Lung (tissue), 12 donors: ENCODE measurements around the gene KLHL9. TPM values are rescaled to one million over a fixed set of nuclear protein-coding genes. Genes with fewer than 3 reads are reported as not detected.

Source experiments
- ATAC-seq: fragments of 200-7000 bp; cut with Tn5 transposase; one replicate; pipeline ENCODE4 v1.9.1; 2020; ENCODE audit warnings: moderate number of reproducible peaks; ENCODE audit not compliant: insufficient read depth, low FRiP score
- DNase-seq, 3 donors: peaks; one replicate each; pipeline ENCODE4 v3.0.0-alpha.2; 2013 to 2017
- H3K27ac ChIP-seq, 2 donors: one replicate each; pipeline ENCODE4 v1.5.1; 2013; ENCODE audit warnings: mild to moderate bottlenecking in 2 of 2, moderate library complexity in 2 of 2, control low read depth in 1 of 2, inconsistent platforms in 1 of 2, low read depth in 1 of 2, low read length in 1 of 2
- H3K27me3 ChIP-seq, 3 donors: one replicate each; pipeline ENCODE4 v1.5.1; 2013; ENCODE audit warnings: low read length in 2 of 3; ENCODE audit not compliant: control insufficient read depth in 3 of 3, insufficient read depth in 3 of 3
- H3K36me3 ChIP-seq, 4 donors: one replicate each; pipeline ENCODE4 v1.5.1; 2013; ENCODE audit warnings: low read length in 4 of 4, mild to moderate bottlenecking in 1 of 4, moderate library complexity in 1 of 4; ENCODE audit not compliant: control insufficient read depth in 4 of 4, insufficient read depth in 4 of 4
- H3K4me1 ChIP-seq, 5 donors: one replicate each; pipeline ENCODE4 v1.5.1; 2013; ENCODE audit warnings: low read length in 5 of 5, mild to moderate bottlenecking in 2 of 5, moderate library complexity in 1 of 5; ENCODE audit not compliant: control insufficient read depth in 5 of 5, insufficient read depth in 5 of 5
- H3K4me3 ChIP-seq: one replicate; pipeline ENCODE4 v1.5.1; 2013; ENCODE audit warnings: mild to moderate bottlenecking, control low read depth, moderate library complexity
- H3K9ac ChIP-seq, 2 donors: one replicate each; pipeline ENCODE4 v1.5.1; 2013; ENCODE audit warnings: low read length in 2 of 2, control low read depth in 1 of 2; ENCODE audit not compliant: insufficient read depth in 1 of 2
- H3K9me3 ChIP-seq, 4 donors: one replicate each; pipeline ENCODE4 v1.5.1; 2013; ENCODE audit warnings: low read length in 3 of 4, mild to moderate bottlenecking in 1 of 4, moderate library complexity in 1 of 4; ENCODE audit not compliant: control insufficient read depth in 4 of 4, insufficient read depth in 3 of 4
- WGBS, 2 donors: extraction: QIAGEN DNeasy Blood & Tissue Kit; methylation state at CpG; one replicate each; pipeline ENCODE4 v1.1.7; 2013; 5-methylcytosine and 5-hydroxymethylcytosine counted together
- polyA plus RNA-seq, 2 donors: library from polyadenylated mRNA; stranded (reverse); fragments of 200-250 nt; gene quantifications; one replicate each; pipeline ENCODE4 v1.2.1, GENCODE V29; 2013
- total RNA-seq, 2 donors: library from RNA; depleted of rRNA in 1 of 2; stranded (reverse); fragments of >200 nt in 1 of 2; gene quantifications; one replicate each; pipeline ENCODE4 v1.2.1, GENCODE V29; 2014 to 2021
- TF ChIP-seq, protein P1 (sequence below): IDR thresholded peaks from 2 replicates; pipeline ENCODE4 v1.5.1; 2012; ENCODE audit warnings: mild to moderate bottlenecking; ENCODE audit errors: control extremely low read depth, extremely low read depth
- donor health status: control.
- donor health status: control.
- donor health status: Bipolar disorder and iron deficiency.
- donor health status: healthy.
- donor health status: DM: yes; HTN: yes; CAD: no.

KLHL9 gene
- total and polyA plus RNA-seq, 4 donors: 6.5 to 39.0 (median 15.7) TPM

GRCh38 chr9:21294904-21295538 lies 40.2 kb downstream of the KLHL9 start:
- no peaks in the 10 kb centered on the region for H3K36me3 ChIP-seq
- ATAC-seq (no peak), DNase-seq (no peak)
- no peak overlapping the region for H3K4me3 ChIP-seq
- no peak overlapping the region for H3K9ac ChIP-seq
- WGBS, 2 donors: 35 to 55% methylated on average over 6 of the region's 6 CpGs
- TF ChIP-seq, protein P1, sequence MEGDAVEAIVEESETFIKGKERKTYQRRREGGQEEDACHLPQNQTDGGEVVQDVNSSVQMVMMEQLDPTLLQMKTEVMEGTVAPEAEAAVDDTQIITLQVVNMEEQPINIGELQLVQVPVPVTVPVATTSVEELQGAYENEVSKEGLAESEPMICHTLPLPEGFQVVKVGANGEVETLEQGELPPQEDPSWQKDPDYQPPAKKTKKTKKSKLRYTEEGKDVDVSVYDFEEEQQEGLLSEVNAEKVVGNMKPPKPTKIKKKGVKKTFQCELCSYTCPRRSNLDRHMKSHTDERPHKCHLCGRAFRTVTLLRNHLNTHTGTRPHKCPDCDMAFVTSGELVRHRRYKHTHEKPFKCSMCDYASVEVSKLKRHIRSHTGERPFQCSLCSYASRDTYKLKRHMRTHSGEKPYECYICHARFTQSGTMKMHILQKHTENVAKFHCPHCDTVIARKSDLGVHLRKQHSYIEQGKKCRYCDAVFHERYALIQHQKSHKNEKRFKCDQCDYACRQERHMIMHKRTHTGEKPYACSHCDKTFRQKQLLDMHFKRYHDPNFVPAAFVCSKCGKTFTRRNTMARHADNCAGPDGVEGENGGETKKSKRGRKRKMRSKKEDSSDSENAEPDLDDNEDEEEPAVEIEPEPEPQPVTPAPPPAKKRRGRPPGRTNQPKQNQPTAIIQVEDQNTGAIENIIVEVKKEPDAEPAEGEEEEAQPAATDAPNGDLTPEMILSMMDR: no peak
- no peaks in the 10 kb centered on the region for H3K27me3 ChIP-seq
- H3K27ac ChIP-seq: no peak overlapping the region
- H3K4me1 ChIP-seq: no peaks in the 10 kb centered on the region
- H3K9me3 ChIP-seq: no peaks in the 10 kb centered on the region

DNA sequence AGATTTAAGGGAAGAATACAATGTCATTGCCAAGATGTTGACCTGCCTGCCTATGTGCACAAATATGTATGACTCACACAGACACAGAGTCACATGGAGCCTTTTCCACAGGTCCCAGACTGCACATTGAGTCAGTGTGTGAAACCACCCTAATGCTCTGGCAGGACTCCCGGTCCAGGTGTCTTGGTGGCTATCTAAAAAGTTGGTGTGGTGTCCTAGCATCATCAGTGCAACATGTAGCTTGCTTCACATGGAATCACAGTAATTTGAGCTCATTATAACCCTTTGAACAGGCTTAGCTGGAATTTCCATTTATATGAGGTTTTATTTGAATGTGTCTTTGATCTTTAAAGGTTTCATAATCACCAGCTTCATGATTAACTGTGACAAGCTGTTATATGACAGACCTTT lies 40.8 kb downstream of the KLHL9 start:
- WGBS, 2 donors: 79 to 100% methylated on average over 1 of the region's 1 CpG
- no peak for DNase-seq
- TF ChIP-seq, protein P1: no peak
- no peak overlapping the region for H3K9ac ChIP-seq
- no peaks in the 10 kb centered on the region for H3K36me3 ChIP-seq
- no peaks in the 10 kb centered on the region for H3K27me3 ChIP-seq
- ATAC-seq: no peak
- no peak overlapping the region for H3K27ac ChIP-seq
- H3K4me3 ChIP-seq: no peak overlapping the region
- no peaks in the 10 kb centered on the region for H3K9me3 ChIP-seq
- H3K4me1 ChIP-seq: no peaks in the 10 kb centered on the region

DNA sequence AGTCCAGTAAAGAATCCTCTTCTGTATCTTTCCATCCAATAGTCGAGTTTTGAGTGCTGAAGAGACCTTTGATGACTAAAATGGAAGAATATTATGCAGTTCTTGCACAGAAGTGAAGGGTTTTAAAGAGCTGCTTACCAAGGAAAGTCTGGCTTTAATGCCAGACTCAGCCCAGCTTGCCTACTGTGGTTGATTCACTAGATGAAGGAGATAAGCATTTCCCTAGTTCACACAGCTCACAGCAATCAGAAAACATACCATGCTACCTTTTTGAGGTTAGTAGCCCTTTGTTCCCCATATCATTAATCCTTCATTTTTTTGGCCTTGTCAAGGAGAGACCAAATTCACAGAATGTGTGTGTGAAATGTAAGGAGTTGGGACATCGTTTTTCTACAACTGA lies 45.4 kb downstream of the KLHL9 start:
- peaks cover 0 to 3% (median 0%) of the 10 kb centered on the region in 4 donors for H3K9me3 ChIP-seq
- no peaks in the 10 kb centered on the region for H3K36me3 ChIP-seq
- no peak overlapping the region for H3K9ac ChIP-seq
- no peaks in the 10 kb centered on the region for H3K27me3 ChIP-seq
- 28 to 37% methylated on average over 2 of the region's 2 CpGs for WGBS, 2 donors
- H3K4me3 ChIP-seq: no peak overlapping the region
- TF ChIP-seq, protein P1: no peak
- ATAC-seq: no peak
- H3K27ac ChIP-seq: no peak overlapping the region
- no peaks in the 10 kb centered on the region for H3K4me1 ChIP-seq
- DNase-seq: no peak

- peaks cover 0 to 3% (median 0%) of the 10 kb centered on the region in 4 donors for H3K9me3 ChIP-seq
- TF ChIP-seq, protein P1: no peak
- DNase-seq: no peak
These were observed 47.9 kb downstream of the KLHL9 start for GRCh38 chr9:21287280-21287679.

More at GRCh38 chr9:21287280-21287679, 47.9 kb downstream of the KLHL9 start:
- Histone ChIP-seq H3K4me1 (no peaks in the 10 kb centered on the region), H3K36me3 (no peaks in the 10 kb centered on the region), H3K27ac (no peak overlapping the region), H3K9ac (no peak overlapping the region), H3K4me3 (no peak overlapping the region), H3K27me3 (no peaks in the 10 kb centered on the region)
- 67 to 70% methylated on average over 3 of the region's 3 CpGs for WGBS, 2 donors
- no peak for ATAC-seq
